Prostate gland (tissue), 2 donors: ENCODE results near the gene RNH1.

Experiments used
- CTCF ChIP-seq, 4 experiments: fragments of 200-600 bp in 2 of 4; fragments of 450-650 bp in 2 of 4; sonication (generic) in 2 of 4; IDR thresholded peaks; 1 replicate in 3 of 4; 2 replicates in 1 of 4; pipeline ENCODE4 v1.5.1; 2016 to 2019; ENCODE audit warnings: antibody characterized with exemption in 4 of 4, mild to moderate bottlenecking in 2 of 4, moderate library complexity in 2 of 4
- POLR2A ChIP-seq: fragments of 450-650 bp; IDR thresholded peaks from one replicate; pipeline ENCODE4 v1.6.1; 2016; ENCODE audit warnings: antibody characterized with exemption, mild to moderate bottlenecking
- POLR2AphosphoS5 ChIP-seq: sonication (generic); formaldehyde crosslinking; IDR thresholded peaks from one replicate; pipeline ENCODE4 v1.6.1; 2017; ENCODE audit warnings: antibody characterized with exemption

GRCh38 chr11:541433-541885 is 34.4 kb upstream of the RNH1 start:
- TF ChIP-seq POLR2A = no peak
- no peak for TF ChIP-seq CTCF (IDR thresholded peaks at IDR 0.05)
- no peak for TF ChIP-seq POLR2AphosphoS5
